ENCODE results near the gene GLT1D1.

DNA sequence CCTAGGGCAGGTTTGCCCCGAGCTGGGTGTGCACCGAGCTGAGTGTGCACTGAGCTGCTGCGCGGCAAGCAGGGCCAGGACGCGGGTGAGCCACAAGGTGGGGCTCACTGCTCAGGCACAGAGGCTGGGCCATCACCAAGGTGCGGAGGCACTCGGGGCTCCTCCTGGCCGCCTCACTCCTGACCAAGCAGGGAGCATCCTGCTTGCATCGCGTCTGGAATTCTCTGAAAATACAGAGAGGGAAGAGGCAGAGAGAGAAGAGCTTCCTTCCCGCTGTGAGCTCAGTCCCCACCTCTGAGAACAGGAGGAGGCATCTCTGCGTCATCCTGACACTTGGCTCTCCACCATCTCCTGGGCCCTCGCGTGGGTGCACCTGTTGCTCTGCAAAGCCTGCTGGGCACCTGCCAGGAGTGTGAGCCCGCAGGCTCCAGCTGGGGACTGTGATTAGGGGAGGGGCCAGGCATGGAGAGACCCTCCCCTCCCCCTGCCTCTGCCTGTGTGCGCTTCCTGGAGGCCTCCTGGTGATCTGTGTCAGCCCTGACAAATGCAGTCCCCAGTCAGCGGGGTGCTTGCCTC is 116.3 kb downstream of the GLT1D1 start:
- TF ChIP-seq CTCF (IDR thresholded peaks at IDR 0.05) (peak in 1 of 5 experiments; percentile 10), POLR2A (IDR thresholded peaks at IDR 0.05) (no peak)
